ENCODE measurements around the gene CES3.

The CES3 gene

GRCh38 chr16:66916518-66916917 is 44.5 kb upstream of the CES3 start:
- no peak overlapping the region for H3K4me3 ChIP-seq (replicated peaks in 1 of 2; ENCODE audit: low read depth in 2 of 2, low read length in 2 of 2)
- no peak for DNase-seq (ENCODE audit: low read depth in 2 of 2)
- no peak for TF ChIP-seq CTCF (IDR thresholded peaks at IDR 0.05; ENCODE audit: low read depth, low read length)

GRCh38 chr16:66917741-66918140 is 43.3 kb upstream of the CES3 start:
- no peak overlapping the region for H3K4me3 ChIP-seq (replicated peaks in 1 of 2; ENCODE audit: low read depth in 2 of 2, low read length in 2 of 2)
- TF ChIP-seq CTCF (IDR thresholded peaks at IDR 0.05; ENCODE audit: low read depth, low read length), result no peak
- no peak for DNase-seq (ENCODE audit: low read depth in 2 of 2)

GRCh38 chr16:66918355-66918754 is 42.7 kb upstream of the CES3 start:
- DNase-seq (ENCODE audit: low read depth in 2 of 2), result no peak
- no peak for TF ChIP-seq CTCF (IDR thresholded peaks at IDR 0.05; ENCODE audit: low read depth, low read length)
- H3K4me3 ChIP-seq (replicated peaks in 1 of 2; ENCODE audit: low read depth in 2 of 2, low read length in 2 of 2), result no peak overlapping the region

GRCh38 chr16:66918803-66919568 is 42.1 kb upstream of the CES3 start, which contains the start of gene CDH16:
Gene CDH16, minus strand, starts transcription at chr16:66918885. Its CDS starts 820 bp downstream, at chr16:66918065.
- no peak within 1 kb of the TSS for H3K4me3 ChIP-seq (replicated peaks in 1 of 2; ENCODE audit: low read depth in 2 of 2, low read length in 2 of 2)
- TF ChIP-seq CTCF (IDR thresholded peaks at IDR 0.05; ENCODE audit: low read depth, low read length), result no peak
- no peak for DNase-seq (ENCODE audit: low read depth in 2 of 2)

- DNase-seq (ENCODE audit: low read depth in 2 of 2), result no peak
- no peak for TF ChIP-seq CTCF (IDR thresholded peaks at IDR 0.05; ENCODE audit: low read depth, low read length)
- no peak overlapping the region for H3K4me3 ChIP-seq (replicated peaks in 1 of 2; ENCODE audit: low read depth in 2 of 2, low read length in 2 of 2)
These were observed 41.3 kb upstream of the CES3 start for GRCh38 chr16:66919569-66920298.

GRCh38 chr16:66920299-66920590 is 40.8 kb upstream of the CES3 start:
- DNase-seq (ENCODE audit: low read depth in 2 of 2), result no peak
- H3K4me3 ChIP-seq (replicated peaks in 1 of 2; ENCODE audit: low read depth in 2 of 2, low read length in 2 of 2), result no peak overlapping the region
- TF ChIP-seq CTCF (IDR thresholded peaks at IDR 0.05; ENCODE audit: low read depth, low read length), result no peak
